IMR-90 (cell line): ENCODE data around the gene CXADR.

Experiments used
- CEBPB ChIP-seq: IDR thresholded peaks from 2 replicates; pipeline ENCODE4 v1.6.1; 2012; ENCODE audit warnings: low read depth, low read length, improper control_type of control experiment
- CTCF ChIP-seq: conservative IDR thresholded peaks from 2 replicates; pipeline ENCODE4 v1.5.1; 2012; ENCODE audit warnings: mild to moderate bottlenecking, low read depth, low read length, improper control_type of control experiment
- RFX5 ChIP-seq: IDR thresholded peaks from 2 replicates; pipeline ENCODE4 v1.8.0; 2012; ENCODE audit warnings: low read depth, mild to moderate bottlenecking, low read length, moderate library complexity
- SMC3 ChIP-seq: fragments of 150-350 bp; IDR thresholded peaks from 2 replicates; pipeline ENCODE4 v1.6.1; 2016; ENCODE audit warnings: low read depth, mild to moderate bottlenecking, antibody characterized with exemption, low read length, moderate library complexity

DNA sequence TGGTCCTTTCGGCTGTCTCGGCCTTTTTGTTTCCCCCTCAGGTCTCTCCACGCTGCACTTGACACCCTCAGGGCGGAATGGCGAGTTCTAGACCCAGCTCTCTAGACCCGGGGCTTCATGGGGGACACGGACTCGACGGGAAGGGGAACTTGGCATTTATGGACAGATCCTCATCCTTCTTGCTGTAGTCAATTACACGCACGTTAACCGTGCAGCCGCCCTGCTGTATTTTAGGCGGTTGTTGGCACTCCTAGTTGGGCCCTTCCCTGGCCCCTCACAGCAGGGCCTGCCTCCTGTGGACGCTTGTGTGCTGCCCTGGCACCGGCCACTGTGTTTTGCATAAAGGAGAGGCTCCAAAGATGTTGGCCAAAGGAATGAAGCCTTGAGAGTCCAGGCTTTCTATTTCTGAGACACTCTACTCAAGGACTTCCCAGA is 100.4 kb downstream of the CXADR start:
- TF ChIP-seq CEBPB (no peak), CTCF (no peak), SMC3 (no peak), RFX5 (no peak)
